Measurements from ENCODE around the gene TEX26.
"Not testable (repeated sequence)": the region's sequence is repeated elsewhere in the genome, so short reads cannot be mapped to it uniquely, and the experiment has no call there.

The TEX26 gene

GRCh38 chr13:30920162-30920909, 12.1 kb upstream of the TEX26 start:
- DNase-seq, result no peak

- no peak for DNase-seq
Observed at GRCh38 chr13:30923418-30923817, 9.0 kb upstream of the TEX26 start.

GRCh38 chr13:30924721-30925120, 7.7 kb upstream of the TEX26 start:
- no peak for DNase-seq

DNA sequence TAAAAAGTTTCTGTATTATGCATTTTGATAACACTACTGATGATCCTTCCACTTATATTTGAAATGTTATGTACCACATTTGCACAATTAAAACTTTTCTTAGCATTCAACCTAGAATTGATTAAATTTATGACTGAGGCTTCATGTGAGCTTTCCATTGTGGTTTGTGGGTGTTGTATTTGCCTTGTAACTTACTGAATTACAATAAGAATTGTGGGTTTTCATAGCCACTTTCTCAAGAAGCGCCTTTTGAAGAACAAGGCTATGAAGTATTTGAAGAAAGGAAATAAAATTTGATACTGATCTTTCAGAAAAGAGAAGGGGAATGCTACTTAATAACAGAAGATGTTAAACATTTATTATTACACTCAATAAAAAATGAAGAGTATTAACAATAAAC, 7.0 kb upstream of the TEX26 start:
- DNase-seq, result no peak

- no peak for DNase-seq
Observed at GRCh38 chr13:30926781-30927180, 5.7 kb upstream of the TEX26 start.

- DNase-seq, result not testable (repeated sequence)
Observed at GRCh38 chr13:30927188-30927587, 5.3 kb upstream of the TEX26 start.

DNA sequence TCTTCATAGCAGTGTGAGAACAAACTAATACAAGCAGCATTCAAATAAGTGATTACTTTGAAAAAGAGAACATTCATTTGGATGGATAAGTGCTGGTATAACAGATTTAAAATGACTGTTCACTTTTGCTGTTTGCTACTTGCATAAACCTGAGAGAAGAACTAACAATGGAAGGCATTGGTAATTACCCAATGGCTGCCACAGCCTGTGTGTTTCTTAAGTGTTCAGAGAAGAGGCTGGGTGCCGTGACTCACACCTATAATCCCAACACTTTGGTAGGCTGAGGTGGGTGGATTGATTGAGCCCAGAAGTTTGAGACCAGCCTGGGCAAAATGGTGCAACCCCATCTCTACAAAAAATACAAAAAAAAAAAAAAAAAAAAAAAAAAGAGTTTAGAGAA, 4.9 kb upstream of the TEX26 start:
- DNase-seq, result no peak

GRCh38 chr13:30928978-30929377, 3.5 kb upstream of the TEX26 start:
- DNase-seq, result no peak

- no peak for DNase-seq
Observed at GRCh38 chr13:30933354-30933670, 856 bp downstream of the TEX26 start.

- DNase-seq, result no peak
Observed at GRCh38 chr13:30934381-30934780, 1.9 kb downstream of the TEX26 start.

- DNase-seq, result no peak
Observed at GRCh38 chr13:30934803-30935202, 2.3 kb downstream of the TEX26 start.

GRCh38 chr13:30936971-30937370, 4.5 kb downstream of the TEX26 start:
- DNase-seq, result no peak

DNA sequence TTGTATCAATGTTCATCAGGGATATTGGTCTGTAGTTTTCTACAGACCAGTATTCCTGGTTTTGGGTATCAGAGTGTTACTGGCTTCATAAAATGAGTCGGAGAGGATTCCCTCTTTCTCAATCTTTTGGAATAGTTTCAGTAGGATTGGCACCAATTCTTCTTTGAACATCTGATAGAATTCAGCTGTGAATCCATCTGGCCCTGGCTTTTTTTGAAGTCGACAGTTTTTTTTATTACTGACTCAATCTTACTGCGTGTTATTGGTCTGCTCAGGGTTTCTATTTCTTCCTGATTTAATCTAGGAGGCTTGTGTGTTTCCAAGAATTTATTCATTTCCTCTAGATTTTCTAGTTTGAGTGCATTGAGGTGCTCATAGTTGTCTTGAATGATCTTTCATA, 11.4 kb downstream of the TEX26 start:
- no peak for DNase-seq

GRCh38 chr13:30957258-30957943, 24.9 kb downstream of the TEX26 start:
- DNase-seq, result no peak

DNA sequence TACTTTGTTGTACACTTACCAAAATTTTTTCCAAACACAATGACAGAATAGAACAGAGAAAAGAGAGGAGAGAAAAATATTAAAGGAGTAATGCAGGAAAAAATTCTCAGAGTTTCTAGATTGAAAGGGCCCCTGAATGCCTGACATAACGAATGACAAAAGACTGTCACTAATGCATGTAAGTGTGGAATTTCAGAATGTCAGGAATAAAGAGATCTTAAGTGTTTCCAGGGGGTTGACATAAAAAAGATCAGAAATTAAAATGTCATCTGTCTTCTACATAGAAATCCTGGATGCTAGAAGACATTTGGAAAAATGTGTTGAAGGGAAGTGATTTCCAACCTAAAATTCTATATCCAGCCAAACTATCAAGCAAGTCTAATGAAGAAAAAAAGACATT, 27.2 kb downstream of the TEX26 start:
- DNase-seq, result no peak

GRCh38 chr13:30963791-30964190, 31.3 kb downstream of the TEX26 start:
- DNase-seq, result no peak

GRCh38 chr13:30965380-30965779, 32.9 kb downstream of the TEX26 start:
- DNase-seq, result no peak

- no peak for DNase-seq
Observed at GRCh38 chr13:30966101-30966500, 33.6 kb downstream of the TEX26 start.

- no peak for DNase-seq
Observed at GRCh38 chr13:30968846-30969245, 36.4 kb downstream of the TEX26 start.

DNA sequence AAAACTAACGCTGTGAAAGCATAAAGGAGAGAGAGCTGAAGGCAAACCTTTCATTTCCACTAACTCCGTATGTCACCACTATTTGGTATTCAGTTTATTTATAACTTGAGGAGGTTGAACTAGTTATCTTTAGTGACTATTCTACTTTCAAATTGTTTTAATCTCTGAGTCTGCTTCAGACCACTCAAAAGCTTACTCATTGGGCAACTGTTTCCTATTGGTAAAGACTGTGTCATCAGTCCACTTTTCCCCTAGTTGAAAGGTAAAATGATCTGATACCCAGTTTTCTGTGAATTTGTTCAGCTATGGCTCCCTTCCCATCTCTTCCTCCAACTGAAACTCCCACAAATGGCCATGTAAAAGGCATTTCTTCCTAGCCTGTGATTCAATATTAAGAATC, 39.1 kb downstream of the TEX26 start:
- no peak for DNase-seq

DNA sequence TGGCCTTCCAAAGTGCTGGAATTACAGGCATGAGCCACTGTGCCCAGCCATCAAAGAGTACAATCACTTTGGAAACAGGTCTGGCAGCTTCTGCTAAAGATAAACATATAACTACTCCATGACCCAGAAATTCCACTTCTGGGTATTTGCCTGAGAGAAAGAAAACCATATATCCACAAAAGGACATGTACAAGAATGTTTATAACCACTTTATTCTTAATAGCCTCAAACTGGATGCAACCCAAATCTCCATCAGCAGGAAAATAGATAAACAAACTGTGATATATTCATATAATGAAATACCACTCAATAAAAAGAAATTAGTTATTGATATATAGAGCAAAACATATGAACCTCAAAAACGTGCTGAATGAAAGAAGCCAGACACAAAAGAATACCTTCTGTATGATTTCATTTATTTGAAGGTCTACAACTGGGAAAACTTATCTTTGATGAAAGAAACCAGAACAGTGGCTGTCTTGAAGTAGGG, 40.5 kb downstream of the TEX26 start:
- DNase-seq, result no peak

DNA sequence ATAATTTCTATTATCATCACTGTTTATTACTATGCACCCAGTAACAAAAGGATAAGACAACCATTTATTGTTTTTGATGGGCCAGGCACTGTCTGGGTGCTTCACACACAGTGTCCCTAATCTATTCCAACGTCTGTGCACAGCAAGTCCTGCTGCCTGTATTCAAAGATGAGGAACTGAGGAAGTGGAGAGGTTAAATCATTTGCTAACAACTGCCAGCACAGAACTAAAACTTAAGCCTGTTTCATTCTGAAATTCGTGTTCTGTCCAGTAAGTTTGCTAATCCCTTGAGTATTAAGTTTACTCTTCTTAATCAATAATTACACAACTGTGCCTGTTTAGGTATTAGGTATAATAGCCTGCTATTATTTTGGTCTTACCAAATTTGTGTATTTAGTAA, 41.9 kb downstream of the TEX26 start:
- DNase-seq, result no peak

DNA sequence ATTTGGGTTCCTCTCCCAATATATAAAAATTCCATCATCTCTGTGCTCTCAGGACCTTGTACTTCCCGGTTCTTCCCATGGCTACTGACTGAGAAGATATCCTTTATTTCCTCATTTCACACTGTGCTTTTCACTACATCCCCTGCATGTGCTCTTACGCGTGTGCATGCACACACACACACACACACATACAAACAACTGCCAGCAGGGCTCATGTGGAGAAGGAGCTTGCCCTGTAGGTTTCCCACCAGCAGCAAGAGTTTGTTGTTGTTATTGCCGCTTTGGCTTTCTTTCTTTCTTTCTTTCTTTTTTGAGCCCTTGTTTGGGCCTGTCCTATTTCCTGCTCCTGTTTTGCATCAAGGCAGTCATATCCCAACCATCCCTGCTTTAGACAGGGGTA, 43.6 kb downstream of the TEX26 start:
- DNase-seq, result no peak

Data from SHP77 treated with DMSO at 0.1 percent for 48 hours (cell line).